Tibial nerve (tissue), 4 donors: ENCODE measurements around the gene ZCCHC7.

Experiments
- CTCF ChIP-seq, 5 experiments: fragments of 200-600 bp in 3 of 5; fragments of 450-650 bp in 2 of 5; sonication (generic) in 3 of 5; IDR thresholded peaks; one replicate each; pipeline ENCODE4 v1.5.1; 2016 to 2019; ENCODE audit warnings: antibody characterized with exemption in 5 of 5, mild to moderate bottlenecking in 3 of 5, moderate library complexity in 2 of 5
- EP300 ChIP-seq, 2 donors: sonication (generic); formaldehyde crosslinking; IDR thresholded peaks; one replicate each; pipeline ENCODE4 v1.6.1; 2017; ENCODE audit warnings: antibody characterized with exemption in 2 of 2, mild to moderate bottlenecking in 1 of 2
- POLR2A ChIP-seq, 2 donors: fragments of 450-650 bp; IDR thresholded peaks; one replicate each; pipeline ENCODE4 v1.6.1; 2017; ENCODE audit warnings: antibody characterized with exemption in 2 of 2, mild to moderate bottlenecking in 2 of 2, moderate library complexity in 2 of 2

- TF ChIP-seq CTCF (IDR thresholded peaks at IDR 0.05) (no peak), POLR2A (IDR thresholded peaks at IDR 0.05) (no peak), EP300 (IDR thresholded peaks at IDR 0.05) (no peak)
Measured at GRCh38 chr9:37331871-37332270, 211.5 kb downstream of the ZCCHC7 start.
